ENCODE measurements around the gene FAM227B. TPM values are rescaled to one million over a fixed set of nuclear protein-coding genes. Genes with fewer than 3 reads are reported as not detected.

Gene FAM227B
- total RNA-seq, 4 donors from 2014 or later = 3.3 to 9.2 (median 6.6) TPM

GRCh38 chr15:49624056-49624455, 3.4 kb upstream of the FAM227B start:
- Histone ChIP-seq H3K27ac (peak overlapping the region in 1 of 4 donors; percentile 3), H3K9me3 (peaks cover 4 to 8% of the 10 kb centered on the region in 2 donors), H3K27me3 (no peaks in the 10 kb centered on the region), H3K4me3 (no peak overlapping the region), H3K36me3 (peaks cover 0 to 23% (median 11%) of the 10 kb centered on the region in 4 donors), H3K4me1 (peaks cover 0 to 30% (median 15%) of the 10 kb centered on the region in 4 donors)
- 49 to 59% methylated on average over 2 of the region's 2 CpGs for WGBS, 2 donors (ENCODE audit: low coverage in 1 of 2)
- TF ChIP-seq POLR2AphosphoS5 (IDR thresholded peaks at IDR 0.05) (no peak), CTCF (IDR thresholded peaks at IDR 0.05) (no peak), EP300 (IDR thresholded peaks at IDR 0.05; ENCODE audit: low read depth) (no peak), POLR2A (IDR thresholded peaks at IDR 0.05) (no peak)
- intact Hi-C loops (cut with DNase I; ENCODE audit: low total_unique reads) = no loop called here
- no peak for DNase-seq
- in situ Hi-C loops (cut with MboI; ENCODE audit: low pct_ligation_motif_present in 1 of 4, low pct_unique_long_range_greater_than_20kb in 1 of 4, low sequenced_read_pairs in 3 of 4) = no loop called here

DNA sequence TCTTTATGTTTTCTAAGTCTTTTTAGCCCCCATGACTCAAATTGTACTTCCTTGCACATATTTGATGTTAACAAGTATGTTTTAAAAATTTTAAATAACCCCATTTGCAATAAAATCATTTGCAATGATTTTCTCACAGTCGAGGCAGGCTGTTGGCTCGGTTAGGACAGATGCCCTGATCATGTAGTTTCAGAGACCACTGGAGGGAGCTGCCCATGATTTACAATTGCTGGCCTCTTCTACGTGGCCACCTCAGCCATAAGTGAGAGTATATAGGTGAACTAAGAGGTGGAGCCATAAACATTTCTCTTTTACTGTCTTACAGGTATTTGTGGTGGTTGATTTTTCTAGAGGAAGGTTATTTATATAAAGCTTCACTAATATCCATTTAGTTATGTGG, 1.9 kb upstream of the FAM227B start:
- in situ Hi-C loops (cut with MboI; ENCODE audit: low pct_ligation_motif_present in 1 of 4, low pct_unique_long_range_greater_than_20kb in 1 of 4, low sequenced_read_pairs in 3 of 4) (no loop called here), intact Hi-C loops (cut with DNase I; ENCODE audit: low total_unique reads) (no loop called here)
- Histone ChIP-seq H3K36me3 (peaks cover 0 to 21% (median 6%) of the 10 kb centered on the region in 4 donors), H3K4me1 (peaks cover 0 to 30% (median 15%) of the 10 kb centered on the region in 4 donors), H3K9me3 (peaks cover 4 to 8% of the 10 kb centered on the region in 2 donors), H3K27ac (peak overlapping the region in 2 of 4 donors; percentile 93 to 94), H3K4me3 (peak overlapping the region in 1 of 4 donors; percentile 90), H3K27me3 (no peaks in the 10 kb centered on the region)
- no peak for DNase-seq
- 74 to 76% methylated on average over 3 of the region's 3 CpGs for WGBS, 2 donors (ENCODE audit: low coverage in 1 of 2)
- TF ChIP-seq EP300 (IDR thresholded peaks at IDR 0.05; ENCODE audit: low read depth) = no peak
- no peak for TF ChIP-seq POLR2A (IDR thresholded peaks at IDR 0.05)
- no peak for TF ChIP-seq CTCF (IDR thresholded peaks at IDR 0.05)
- no peak for TF ChIP-seq POLR2AphosphoS5 (IDR thresholded peaks at IDR 0.05)

GRCh38 chr15:49621887-49622286, 1.3 kb upstream of the FAM227B start:
- intact Hi-C loops (cut with DNase I; ENCODE audit: low total_unique reads) (no loop called here), in situ Hi-C loops (cut with MboI; ENCODE audit: low pct_ligation_motif_present in 1 of 4, low pct_unique_long_range_greater_than_20kb in 1 of 4, low sequenced_read_pairs in 3 of 4) (no loop called here)
- peak overlapping the region; percentile 78 to 90 (median 84) for H3K4me3 ChIP-seq
- DNase-seq = no peak
- WGBS, 2 donors (ENCODE audit: low coverage in 1 of 2) = 30 to 57% methylated on average over 1 of the region's 1 CpG
- H3K27me3 ChIP-seq = no peaks in the 10 kb centered on the region
- peaks cover 0 to 30% (median 15%) of the 10 kb centered on the region in 4 donors for H3K4me1 ChIP-seq
- peaks cover 4 to 8% of the 10 kb centered on the region in 2 donors for H3K9me3 ChIP-seq
- H3K27ac ChIP-seq = peak overlapping the region; percentile 93 to 96 (median 95)
- peaks cover 0 to 21% (median 6%) of the 10 kb centered on the region in 4 donors for H3K36me3 ChIP-seq
- TF ChIP-seq EP300 (IDR thresholded peaks at IDR 0.05; ENCODE audit: low read depth) (no peak), POLR2AphosphoS5 (IDR thresholded peaks at IDR 0.05) (no peak), POLR2A (IDR thresholded peaks at IDR 0.05) (no peak), CTCF (IDR thresholded peaks at IDR 0.05) (no peak)

DNA sequence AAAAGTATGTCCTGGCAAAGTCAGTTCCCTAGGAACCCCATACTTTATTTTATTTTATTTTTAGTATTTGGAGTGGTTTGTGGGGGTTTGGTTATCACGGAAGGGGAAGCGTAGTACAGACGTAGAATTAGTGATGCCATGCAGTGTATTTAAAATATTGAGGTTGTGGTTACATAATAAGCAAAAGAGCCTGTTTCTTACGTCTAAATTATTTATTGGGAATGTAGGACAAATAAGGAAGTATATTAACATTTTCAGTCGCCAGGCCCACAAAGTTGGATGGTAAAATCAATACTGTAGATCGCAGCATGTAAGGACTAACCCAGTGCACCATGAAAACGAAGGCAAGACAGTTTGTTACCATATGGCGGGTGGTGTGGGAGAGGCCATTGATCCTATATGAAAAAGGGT, 788 bp upstream of the FAM227B start:
- H3K27ac ChIP-seq = peak overlapping the region; percentile 93 to 96 (median 95)
- WGBS, 2 donors (ENCODE audit: low coverage in 1 of 2) = 9 to 13% methylated on average over 8 of the region's 8 CpGs
- in situ Hi-C loops (cut with MboI; ENCODE audit: low pct_ligation_motif_present in 1 of 4, low pct_unique_long_range_greater_than_20kb in 1 of 4, low sequenced_read_pairs in 3 of 4) = no loop called here

More for the DNA sequence above, 788 bp upstream of the FAM227B start:
- H3K4me1 ChIP-seq = peaks cover 0 to 30% (median 15%) of the 10 kb centered on the region in 4 donors
- no peaks in the 10 kb centered on the region for H3K27me3 ChIP-seq
- peaks cover 0 to 17% (median 6%) of the 10 kb centered on the region in 4 donors for H3K36me3 ChIP-seq
- DNase-seq = no peak
- intact Hi-C loops (cut with DNase I; ENCODE audit: low total_unique reads) = no loop called here
- TF ChIP-seq POLR2A (IDR thresholded peaks at IDR 0.05) (no peak), CTCF (IDR thresholded peaks at IDR 0.05) (no peak), EP300 (IDR thresholded peaks at IDR 0.05; ENCODE audit: low read depth) (no peak), POLR2AphosphoS5 (IDR thresholded peaks at IDR 0.05) (no peak)
- H3K4me3 ChIP-seq = peak overlapping the region; percentile 78 to 90 (median 84)
- peaks cover 4 to 8% of the 10 kb centered on the region in 2 donors for H3K9me3 ChIP-seq
